ENCODE results near the gene SLC12A5. TPM values are rescaled to one million over a fixed set of nuclear protein-coding genes. Genes with fewer than 3 reads are reported as not detected.

Gene SLC12A5
- total RNA-seq, 1 donor from 2014 or later, result 0.26 TPM

DNA sequence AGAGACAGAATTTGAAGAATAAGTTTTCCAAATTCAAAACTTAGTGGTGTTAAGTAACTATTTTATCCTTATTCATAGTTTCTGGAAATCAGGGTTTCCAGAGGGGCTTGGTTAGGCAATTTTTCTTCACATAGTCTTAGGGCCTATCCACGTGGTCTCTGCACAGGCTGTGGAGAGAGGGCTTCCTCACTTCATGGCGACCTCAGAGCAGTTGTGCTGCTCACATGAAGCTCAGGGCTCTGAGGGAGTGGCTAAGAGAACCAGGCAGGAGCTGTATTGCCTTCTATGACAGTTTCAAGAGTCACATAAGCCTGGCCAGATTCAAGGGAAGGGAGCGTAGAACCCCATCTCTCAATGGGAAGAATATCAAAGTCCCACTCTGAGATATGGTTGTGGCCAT is 75.2 kb downstream of the SLC12A5 start:
- DNase-seq (ENCODE audit: low read depth, low spot score), result no peak

DNA sequence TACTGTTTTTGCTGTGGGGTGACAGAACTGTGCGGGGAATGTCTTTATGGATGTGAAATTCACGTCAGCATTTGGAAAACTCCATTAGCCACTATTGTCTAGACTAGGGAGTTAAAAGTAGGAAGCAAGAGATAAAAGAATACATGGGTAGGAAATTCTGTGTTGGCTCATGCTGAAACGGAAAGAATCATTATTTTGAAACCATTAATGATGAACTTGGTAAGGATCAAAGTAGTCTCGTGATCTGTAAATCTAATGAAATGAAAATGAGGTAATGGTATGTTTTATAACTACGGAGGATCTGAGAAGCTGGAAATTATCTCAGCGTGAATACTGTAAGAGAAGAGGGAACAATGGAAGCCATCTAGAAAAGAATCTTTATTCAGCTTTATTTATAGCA is 78.0 kb downstream of the SLC12A5 start:
- no peak for DNase-seq (ENCODE audit: low read depth, low spot score)

DNA sequence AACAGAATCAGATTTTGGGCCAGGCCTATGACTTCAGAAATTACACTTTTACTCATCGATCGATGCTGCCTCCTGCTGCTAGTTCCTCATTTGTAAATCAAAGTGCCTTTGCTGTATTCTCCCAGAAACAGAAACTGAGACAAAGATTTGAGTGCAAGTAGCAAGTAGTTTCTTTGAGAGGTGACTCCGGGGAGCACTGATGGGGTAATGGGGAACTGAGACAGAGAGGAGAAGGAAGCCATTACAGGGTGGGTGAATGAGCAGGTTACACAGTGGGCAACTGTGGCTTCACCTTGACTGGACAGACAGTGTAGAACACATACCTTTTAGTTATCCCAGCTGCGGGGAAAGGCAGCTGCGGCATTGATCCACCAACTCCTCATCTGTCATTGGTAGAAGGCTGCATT is 79.4 kb downstream of the SLC12A5 start:
- DNase-seq (ENCODE audit: low read depth, low spot score), result no peak

DNA sequence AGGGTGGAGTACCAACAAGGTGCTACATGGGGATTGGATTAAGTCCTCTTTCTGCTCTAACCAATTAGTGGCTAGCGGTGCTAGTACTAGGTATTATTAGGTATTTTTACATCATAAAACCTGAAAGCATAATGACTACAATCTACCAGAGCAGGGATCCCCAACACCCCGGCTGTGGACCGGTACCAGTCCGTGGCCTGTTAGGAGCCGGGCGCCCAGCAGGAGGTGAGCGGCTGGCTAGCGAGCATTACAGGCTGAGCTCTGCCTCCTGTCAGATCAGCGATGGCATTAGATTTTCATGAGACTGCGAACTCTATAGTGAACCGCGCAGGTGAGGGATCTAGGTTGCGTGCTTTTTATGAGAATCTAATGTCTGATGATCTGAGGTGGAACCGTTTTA is 80.0 kb downstream of the SLC12A5 start:
- DNase-seq (ENCODE audit: low read depth, low spot score), result no peak

Other genes starting within 250 kb of the SLC12A5 start
- gene WFDC3, start 237.3 kb upstream of the SLC12A5 start, total RNA-seq, result not detected in 2 replicates
- gene DNTTIP1, start 237.3 kb upstream of the SLC12A5 start, total RNA-seq, result 18.2 and 26.1 TPM in 2 replicates
- 24.6 and 51.4 TPM in 2 replicates for gene UBE2C, start 216.6 kb upstream of the SLC12A5 start, total RNA-seq
- not detected in 2 replicates for gene TNNC2, start 201.9 kb upstream of the SLC12A5 start, total RNA-seq
- 20.8 and 22.7 TPM in 2 replicates for gene SNX21, start 195.4 kb upstream of the SLC12A5 start, total RNA-seq
- gene ACOT8, start 171.8 kb upstream of the SLC12A5 start, total RNA-seq, result 23.7 and 31.7 TPM in 2 replicates
- gene ZSWIM3, start 171.6 kb upstream of the SLC12A5 start, total RNA-seq, result 5.4 and 8.2 TPM in 2 replicates
- 4.2 and 5.2 TPM in 2 replicates for gene ZSWIM1, start 148.0 kb upstream of the SLC12A5 start, total RNA-seq
- 0.53 and 0.59 TPM in 2 replicates for gene SPATA25, start 141.6 kb upstream of the SLC12A5 start, total RNA-seq
- 2.2 and 2.7 TPM in 2 replicates for gene NEURL2, start 138.0 kb upstream of the SLC12A5 start, total RNA-seq
- 40.2 and 48.9 TPM in 2 replicates for gene CTSA, start 137.9 kb upstream of the SLC12A5 start, total RNA-seq
- gene PLTP, start 117.1 kb upstream of the SLC12A5 start, total RNA-seq, result 14.9 and 19.7 TPM in 2 replicates
- gene PCIF1, start 94.5 kb upstream of the SLC12A5 start, total RNA-seq, result 8.8 and 9.3 TPM in 2 replicates
- 9.5 and 14.6 TPM in 2 replicates for gene ZNF335, start 57.0 kb upstream of the SLC12A5 start, total RNA-seq
- 0.04 TPM in 1 of 2 replicates, not detected in the other for gene MMP9, start 20.3 kb upstream of the SLC12A5 start, total RNA-seq
- 10.6 and 15.9 TPM in 2 replicates for gene NCOA5, start 60.7 kb downstream of the SLC12A5 start, total RNA-seq
- gene CD40, start 89.1 kb downstream of the SLC12A5 start, total RNA-seq, result 9.1 and 12.7 TPM in 2 replicates

Measured in pulmonary artery endothelial cell (primary cell).